Body of pancreas (tissue), 4 donors: Measurements from ENCODE around the gene TPRX1.
"Not testable (repeated sequence)": the region's sequence is repeated elsewhere in the genome, so short reads cannot be mapped to it uniquely, and the experiment has no call there.

Experiments used
- CTCF ChIP-seq, 7 experiments: fragments of 450-650 bp in 4 of 7; fragments of 200-600 bp in 3 of 7; sonication (generic) in 3 of 7; IDR thresholded peaks; one replicate each; pipeline ENCODE4 v1.5.1; 2016 to 2019; ENCODE audit warnings: antibody characterized with exemption in 7 of 7
- POLR2A ChIP-seq, 3 donors: fragments of 450-650 bp; IDR thresholded peaks; one replicate each; pipeline ENCODE4 v1.6.1; 2016; ENCODE audit warnings: antibody characterized with exemption in 3 of 3, mild to moderate bottlenecking in 2 of 3

DNA sequence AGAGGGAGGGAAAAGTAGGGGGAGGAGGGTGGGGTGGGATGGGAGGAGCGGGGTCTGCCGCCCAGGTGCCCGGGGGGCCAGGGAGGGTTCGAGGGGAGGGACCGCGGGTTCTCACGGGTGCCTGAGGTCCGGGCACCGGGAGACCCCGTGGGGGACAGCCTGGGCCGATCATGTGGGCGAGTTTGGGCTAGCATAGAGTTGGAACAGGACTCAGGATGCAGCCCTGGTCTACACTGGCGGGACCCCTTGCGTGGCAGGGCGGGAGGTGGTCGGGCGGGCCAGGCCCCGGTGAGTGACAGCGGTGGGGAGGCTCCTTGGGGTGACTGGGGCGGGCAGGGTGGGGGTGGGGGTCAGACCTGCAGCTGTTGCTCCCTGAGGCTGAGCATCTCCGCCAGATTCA is 1.2 kb downstream of the TPRX1 start:
- TF ChIP-seq CTCF, POLR2A (IDR thresholded peaks at IDR 0.05): not testable (repeated sequence)
